Psoas muscle (tissue), 8 donors: ENCODE results near the gene HOMEZ. TPM values are rescaled to one million over a fixed set of nuclear protein-coding genes. Genes with fewer than 3 reads are reported as not detected.
"Not testable (repeated sequence)": the region's sequence is repeated elsewhere in the genome, so short reads cannot be mapped to it uniquely, and the experiment has no call there.

Source experiments
- ATAC-seq, 4 donors: fragments of 200-7000 bp; cut with Tn5 transposase; one replicate each; pipeline ENCODE4 v1.9.1; 2020; ENCODE audit warnings: moderate library complexity in 3 of 4, mild to moderate bottlenecking in 2 of 4
- DNase-seq, 2 donors: peaks; one replicate each; pipeline ENCODE4 v3.0.0-alpha.2; 2020
- H3K27ac ChIP-seq: fragments of 200-600 bp; one replicate; pipeline ENCODE4 v1.8.0; 2022
- H3K27me3 ChIP-seq, 3 donors: fragments of 200-600 bp in 1 of 3; one replicate each; pipeline versions ENCODE4 v1.6.1 to v1.8.0; 2013 to 2022; ENCODE audit warnings: low read length in 2 of 3, mild to moderate bottlenecking in 2 of 3, moderate library complexity in 1 of 3; ENCODE audit not compliant: insufficient read depth in 3 of 3
- H3K36me3 ChIP-seq, 2 donors: fragments of 200-600 bp in 1 of 2; one replicate each; pipeline versions ENCODE4 v1.6.1 to v1.8.0; 2013 to 2022; ENCODE audit warnings: low read depth in 1 of 2, mild to moderate bottlenecking in 1 of 2, moderate library complexity in 1 of 2; ENCODE audit not compliant: insufficient read depth in 1 of 2
- H3K4me1 ChIP-seq: fragments of 200-600 bp; one replicate; pipeline ENCODE4 v1.8.0; 2022
- H3K4me3 ChIP-seq: fragments of 200-600 bp; one replicate; pipeline ENCODE4 v1.8.0; 2022; ENCODE audit warnings: mild to moderate bottlenecking
- H3K9me3 ChIP-seq: fragments of 200-600 bp; one replicate; pipeline ENCODE4 v1.8.0; 2022
- CTCF ChIP-seq: fragments of 200-600 bp; IDR thresholded peaks from one replicate; pipeline ENCODE4 v1.8.0; 2022; ENCODE audit warnings: antibody characterized with exemption
- WGBS, 3 donors: extraction: QIAGEN DNeasy Blood & Tissue Kit; methylation state at CpG; one replicate each; pipeline versions ENCODE4 v1.1.6 to v1.1.7; 2013; 5-methylcytosine and 5-hydroxymethylcytosine counted together
- intact Hi-C, 2 donors: fragments of 100-400 bp; cut with DNase I; formaldehyde crosslinking; loops; one replicate each; pipeline versions ENCODE4 v1.11.0 to v1.14.2; 2022
- long read RNA-seq, 2 donors: library from polyadenylated mRNA; unstranded; transcript quantifications; one replicate each; pipeline ENCODE4 v2.0.0, GENCODE V29; 2021
- polyA plus RNA-seq, 3 donors: library from polyadenylated mRNA; stranded (reverse); fragments of 200-250 nt; gene quantifications; one replicate each; pipeline ENCODE4 v1.2.3, GENCODE V29; 2013
- total RNA-seq, 4 donors: library from RNA; stranded (reverse); fragmentation: NEBNext Ultra II Directional in 2 of 4; extraction: Animal tissue kit (Norgen Biotek cat#: 25700) in 2 of 4; gene quantifications; one replicate each; pipeline versions ENCODE4 v1.2.1 to v1.2.4, GENCODE V29; 2021 to 2023
- donor health status: healthy with polysubstance abuse.
- donor health status: DM: no; HTN: no; CAD: no; lungs with moderate emphysema.
- donor health status: Bipolar disorder and iron deficiency.
- donor health status: healthy.
- donor health status: DM: yes; HTN: yes; CAD: no.
- donor health status: DM: no; HTN: no; CAD: no.
- donor health status: DM: no; HTN: no; CAD: no.
- donor health status: DM: yes; HTN: yes; CAD: no.

The HOMEZ gene
- total RNA-seq (10 to 100 TPM in 2 of 4 donors, 1 to 10 TPM in 2; 6.3 to 13.4 (median 9.6) TPM), polyA plus RNA-seq (1 to 10 TPM; 3.5 to 4.8 (median 4.5) TPM)
- long read RNA-seq, donor 1, full-length matches to known transcripts: 3 of 4 reads
- long read RNA-seq, donor 1, partial matches to known transcripts: 1 of 4 reads
- long read RNA-seq, donor 1, other reads (novel, unspliced or antisense): 0 of 4 reads
- long read RNA-seq, donor 2, full-length matches to known transcripts: 8 of 13 reads
- long read RNA-seq, donor 2, partial matches to known transcripts: 2 of 13 reads
- long read RNA-seq, donor 2, other reads (novel, unspliced or antisense): 3 of 13 reads

- Histone ChIP-seq H3K27me3 (no peaks in the 10 kb centered on the region), H3K4me3 (peak within 1 kb of the TSS; percentile 94), H3K4me1 (peaks cover 12% of the 10 kb centered on the region), H3K9me3 (no peaks in the 10 kb centered on the region), H3K36me3 (peaks cover 5 to 20% of the 10 kb centered on the region in 2 donors), H3K27ac (peak within 1 kb of the TSS; percentile 89)
- intact Hi-C loops: no loop called here
- TF ChIP-seq CTCF: no peak
- WGBS, 3 donors: 1% methylated on average over 53 of the region's 53 CpGs
- DNase-seq (peak; percentile 99 to 100), ATAC-seq (peak; percentile 97 to 98 (median 98))
Observed at GRCh38 chr14:23286020-23286901, at the start of gene HOMEZ. Gene HOMEZ, minus strand, starts transcription at chr14:23286132. Its CDS starts 180 bp downstream, at chr14:23285952.

GRCh38 chr14:23335623-23336022 is 49.7 kb upstream of the HOMEZ start:
- H3K9me3 ChIP-seq: no peaks in the 10 kb centered on the region
- intact Hi-C loops: no loop called here
- H3K4me1 ChIP-seq: no peaks in the 10 kb centered on the region
- H3K27ac ChIP-seq: no peak overlapping the region
- H3K4me3 ChIP-seq: no peak overlapping the region
- ATAC-seq: no peak
- peaks cover 0 to 3% (median 0%) of the 10 kb centered on the region in 3 donors for H3K27me3 ChIP-seq
- DNase-seq: no peak
- no peak for TF ChIP-seq CTCF
- H3K36me3 ChIP-seq: no peaks in the 10 kb centered on the region
- WGBS, 3 donors: 84 to 86% (median 85%) methylated on average over 5 of the region's 5 CpGs

DNA sequence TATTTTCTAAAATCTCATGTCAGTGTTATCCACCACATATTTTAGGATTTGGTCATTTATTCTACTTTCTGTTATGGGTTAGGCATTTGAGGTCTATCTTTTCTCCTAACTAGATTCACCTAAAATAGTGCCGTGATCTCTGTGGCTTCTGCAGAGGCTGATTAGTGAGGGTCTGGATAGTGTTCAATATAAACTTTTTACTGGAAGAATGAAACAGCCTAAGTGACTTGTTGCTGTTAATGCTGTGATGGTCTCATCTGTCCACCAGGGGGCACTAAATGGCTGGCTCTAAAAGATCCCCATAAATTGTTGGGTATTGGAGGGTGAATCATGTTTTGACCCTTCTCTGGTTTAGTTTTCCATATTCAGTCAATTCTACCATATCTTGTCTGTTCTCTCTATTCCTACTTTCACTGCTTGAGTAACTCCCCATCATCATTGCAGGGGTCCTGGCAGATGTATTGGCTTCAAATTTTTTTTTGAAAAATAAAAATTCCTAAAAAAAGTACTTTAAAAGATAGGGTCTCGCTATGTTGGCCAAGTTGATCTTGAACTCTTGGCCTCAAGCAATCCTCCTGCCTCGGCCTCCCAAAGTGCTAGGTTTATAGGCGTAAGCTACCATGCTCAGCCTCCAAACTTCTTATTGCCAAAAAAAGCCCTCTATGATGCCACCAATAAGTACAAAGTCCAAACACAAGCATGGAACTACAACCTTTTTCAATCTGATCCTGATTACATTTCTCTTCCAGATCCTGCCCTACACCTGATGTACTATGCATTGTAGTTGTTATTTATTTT is 42.2 kb upstream of the HOMEZ start:
- peak; percentile 90 for TF ChIP-seq CTCF
- Histone ChIP-seq H3K9me3 (no peaks in the 10 kb centered on the region), H3K36me3 (peaks cover 5 to 29% of the 10 kb centered on the region in 2 donors), H3K27ac (no peak overlapping the region), H3K4me1 (peaks cover 6% of the 10 kb centered on the region), H3K4me3 (no peak overlapping the region), H3K27me3 (no peaks in the 10 kb centered on the region)
- peak; percentile 72 to 88 (median 76) for ATAC-seq
- DNase-seq: peak in 1 of 2 donors; percentile 47
- intact Hi-C loops: loop anchor here (2.0 to 10.0 kb wide), 5 partner anchors 49 to 234 kb away; partner anchors contain the start of genes CMTM5 (in 1 of the 2), THTPA (in 1 of the 2) and ZFHX2 (in 1 of the 2)
- WGBS, 3 donors: 40 to 43% (median 42%) methylated on average over 4 of the region's 4 CpGs

- H3K27me3 ChIP-seq: no peaks in the 10 kb centered on the region
- no peak for ATAC-seq
- TF ChIP-seq CTCF: no peak
- DNase-seq: no peak
- H3K36me3 ChIP-seq: peaks cover 5 to 38% of the 10 kb centered on the region in 2 donors
- H3K4me1 ChIP-seq: peaks cover 15% of the 10 kb centered on the region
- intact Hi-C loops: loop anchor here (2.0 to 10.0 kb wide), 5 partner anchors 51 to 236 kb away; partner anchors contain the start of genes CMTM5 (in 1 of the 2), THTPA (in 1 of the 2) and ZFHX2 (in 1 of the 2)
- H3K4me3 ChIP-seq: no peak overlapping the region
- H3K9me3 ChIP-seq: no peaks in the 10 kb centered on the region
- H3K27ac ChIP-seq: no peak overlapping the region
- 64 to 75% (median 70%) methylated on average over 13 of the region's 13 CpGs for WGBS, 3 donors
Observed at GRCh38 chr14:23326491-23327332, 40.8 kb upstream of the HOMEZ start.

DNA sequence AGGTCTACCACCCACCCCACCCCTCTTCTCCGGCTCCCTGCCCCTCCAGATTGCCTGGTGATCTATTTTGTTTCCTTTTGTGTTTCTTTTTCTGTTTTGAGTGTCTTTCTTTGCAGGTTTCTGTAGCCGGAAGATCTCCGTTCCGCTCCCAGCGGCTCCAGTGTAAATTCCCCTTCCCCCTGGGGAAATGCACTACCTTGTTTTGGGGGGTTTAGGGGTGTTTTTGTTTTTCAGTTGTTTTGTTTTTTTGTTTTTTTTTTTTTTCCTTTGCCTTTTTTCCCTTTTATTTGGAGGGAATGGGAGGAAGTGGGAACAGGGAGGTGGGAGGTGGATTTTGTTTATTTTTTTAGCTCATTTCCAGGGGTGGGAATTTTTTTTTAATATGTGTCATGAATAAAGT is 39.8 kb upstream of the HOMEZ start:
- H3K27ac ChIP-seq, ATAC-seq, H3K9me3 ChIP-seq, H3K27me3 ChIP-seq, H3K4me3 ChIP-seq, DNase-seq: not testable (repeated sequence)
- intact Hi-C loops: loop anchor here (2.0 to 10.0 kb wide), 5 partner anchors 52 to 237 kb away; partner anchors contain the start of genes CMTM5 (in 1 of the 2), THTPA (in 1 of the 2) and ZFHX2 (in 1 of the 2)
- Histone ChIP-seq H3K36me3 (peaks cover 5 to 38% of the 10 kb centered on the region in 2 donors), H3K4me1 (peaks cover 15% of the 10 kb centered on the region)
- 85 to 92% (median 87%) methylated on average over 5 of the region's 5 CpGs for WGBS, 3 donors
